ENCODE results near the gene CCNI2. TPM values are rescaled to one million over a fixed set of nuclear protein-coding genes. Genes with fewer than 3 reads are reported as not detected.

Gene CCNI2
- total RNA-seq, 1 experiment from 2014 or later: 1.7 TPM

DNA sequence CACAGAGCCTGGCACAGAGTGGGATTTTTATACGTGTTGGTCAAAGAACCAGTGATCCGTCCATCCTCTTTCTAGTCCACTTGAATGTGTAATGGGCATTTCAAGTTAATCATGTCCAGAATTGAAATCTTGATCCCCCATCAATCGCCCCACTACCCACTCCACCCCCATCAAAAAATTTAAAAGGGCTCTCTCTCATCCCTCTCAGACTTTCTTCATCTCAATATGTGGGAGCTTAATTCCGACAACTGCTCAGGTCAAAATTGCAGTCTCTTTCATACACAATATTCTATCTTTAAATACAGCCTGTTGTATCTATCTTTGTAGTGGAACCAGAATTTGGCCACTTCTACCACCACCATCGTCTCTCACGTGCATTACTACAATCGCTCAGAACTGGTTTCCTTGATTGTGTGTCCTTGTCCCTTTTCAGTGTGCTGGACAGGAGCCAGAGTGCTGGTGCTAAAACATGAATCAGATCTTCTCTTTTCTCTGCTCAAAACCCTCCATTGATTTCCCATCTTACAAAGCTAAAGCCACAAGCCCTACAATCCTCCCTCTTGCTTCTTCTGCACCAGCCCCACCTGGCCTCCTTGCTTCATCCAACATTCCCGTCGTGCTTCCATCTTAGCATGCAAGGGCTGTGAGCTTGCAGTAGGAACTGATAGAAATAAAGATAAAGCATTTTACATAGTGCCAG, 9.1 kb upstream of the CCNI2 start:
- peaks cover 15% of the 10 kb centered on the region for H3K4me1 Mint-ChIP-seq
- H3K27me3 Mint-ChIP-seq (ENCODE audit: low read depth): peaks cover 12% of the 10 kb centered on the region; the same call in 1 of the 2 replicates
- no peak overlapping the region; the same call in 1 of the 2 replicates for H3K27ac Mint-ChIP-seq
- POLR2A ChIA-PET: interaction anchor here (1.2 kb wide), 1 partner anchor 9 kb away, joined by 8 read pairs; the partner anchor contains the start of gene CCNI2
- H3K36me3 Mint-ChIP-seq: no peaks in the 10 kb centered on the region
- peak overlapping the region; percentile 79 for H3K4me3 Mint-ChIP-seq
- ATAC-seq (no peak), DNase-seq (ENCODE audit: low spot score) (no peak)
- no peaks in the 10 kb centered on the region; the same call in 1 of the 2 replicates for H3K9me3 Mint-ChIP-seq
- CTCF ChIA-PET: interaction anchor here (0.6 to 2.7 kb wide), 16 partner anchors 9 to 351 kb away, joined by 3 to 21 read pairs (median 4); partner anchors contain the start of genes CCNI2, IL13, SEPTIN8 and SOWAHA
- no peak for TF ChIP-seq NR2C2 (CRISPR knock-in tag; IDR thresholded peaks at IDR 0.05)
- TF ChIP-seq, protein P1, sequence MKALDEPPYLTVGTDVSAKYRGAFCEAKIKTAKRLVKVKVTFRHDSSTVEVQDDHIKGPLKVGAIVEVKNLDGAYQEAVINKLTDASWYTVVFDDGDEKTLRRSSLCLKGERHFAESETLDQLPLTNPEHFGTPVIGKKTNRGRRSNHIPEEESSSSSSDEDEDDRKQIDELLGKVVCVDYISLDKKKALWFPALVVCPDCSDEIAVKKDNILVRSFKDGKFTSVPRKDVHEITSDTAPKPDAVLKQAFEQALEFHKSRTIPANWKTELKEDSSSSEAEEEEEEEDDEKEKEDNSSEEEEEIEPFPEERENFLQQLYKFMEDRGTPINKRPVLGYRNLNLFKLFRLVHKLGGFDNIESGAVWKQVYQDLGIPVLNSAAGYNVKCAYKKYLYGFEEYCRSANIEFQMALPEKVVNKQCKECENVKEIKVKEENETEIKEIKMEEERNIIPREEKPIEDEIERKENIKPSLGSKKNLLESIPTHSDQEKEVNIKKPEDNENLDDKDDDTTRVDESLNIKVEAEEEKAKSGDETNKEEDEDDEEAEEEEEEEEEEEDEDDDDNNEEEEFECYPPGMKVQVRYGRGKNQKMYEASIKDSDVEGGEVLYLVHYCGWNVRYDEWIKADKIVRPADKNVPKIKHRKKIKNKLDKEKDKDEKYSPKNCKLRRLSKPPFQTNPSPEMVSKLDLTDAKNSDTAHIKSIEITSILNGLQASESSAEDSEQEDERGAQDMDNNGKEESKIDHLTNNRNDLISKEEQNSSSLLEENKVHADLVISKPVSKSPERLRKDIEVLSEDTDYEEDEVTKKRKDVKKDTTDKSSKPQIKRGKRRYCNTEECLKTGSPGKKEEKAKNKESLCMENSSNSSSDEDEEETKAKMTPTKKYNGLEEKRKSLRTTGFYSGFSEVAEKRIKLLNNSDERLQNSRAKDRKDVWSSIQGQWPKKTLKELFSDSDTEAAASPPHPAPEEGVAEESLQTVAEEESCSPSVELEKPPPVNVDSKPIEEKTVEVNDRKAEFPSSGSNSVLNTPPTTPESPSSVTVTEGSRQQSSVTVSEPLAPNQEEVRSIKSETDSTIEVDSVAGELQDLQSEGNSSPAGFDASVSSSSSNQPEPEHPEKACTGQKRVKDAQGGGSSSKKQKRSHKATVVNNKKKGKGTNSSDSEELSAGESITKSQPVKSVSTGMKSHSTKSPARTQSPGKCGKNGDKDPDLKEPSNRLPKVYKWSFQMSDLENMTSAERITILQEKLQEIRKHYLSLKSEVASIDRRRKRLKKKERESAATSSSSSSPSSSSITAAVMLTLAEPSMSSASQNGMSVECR (CRISPR knock-in tag; IDR thresholded peaks at IDR 0.05; ENCODE audit: borderline replicate concordance): no peak
- TF ChIP-seq CBFB (CRISPR knock-in tag; IDR thresholded peaks at IDR 0.05; ENCODE audit: low read depth): no peak
- TF ChIP-seq ZNF121 (CRISPR knock-in tag; IDR thresholded peaks at IDR 0.05): no peak
- TF ChIP-seq ZNF138 (CRISPR knock-in tag; conservative IDR thresholded peaks at IDR 0.05): no peak

- POLR2A ChIA-PET: no interaction called here
- Mint-ChIP-seq H3K36me3 (no peaks in the 10 kb centered on the region), H3K4me1 (peaks cover 15% of the 10 kb centered on the region), H3K4me3 (no peak overlapping the region), H3K27ac (no peak overlapping the region), H3K27me3 (ENCODE audit: low read depth) (peaks cover 12% of the 10 kb centered on the region; the same call in 1 of the 2 replicates), H3K9me3 (no peaks in the 10 kb centered on the region; the same call in 1 of the 2 replicates)
- CTCF ChIA-PET: interaction anchor here (2.7 kb wide), 1 partner anchor 68 kb away, joined by 15 read pairs; no protein-coding TSS in a partner anchor
- DNase-seq (ENCODE audit: low spot score): no peak
- TF ChIP-seq NR2C2 (CRISPR knock-in tag; IDR thresholded peaks at IDR 0.05) (no peak), MAX (CRISPR knock-in tag; IDR thresholded peaks at IDR 0.05) (no peak), AFF4 (CRISPR knock-in tag; IDR thresholded peaks at IDR 0.05; ENCODE audit: borderline replicate concordance) (no peak), TCF7 (CRISPR knock-in tag; IDR thresholded peaks at IDR 0.05; ENCODE audit: low read depth) (no peak), ZNF263 (CRISPR knock-in tag; IDR thresholded peaks at IDR 0.05; ENCODE audit: low read depth) (no peak), ZNF671 (CRISPR knock-in tag; IDR thresholded peaks at IDR 0.05) (no peak), GRHL2 (CRISPR knock-in tag; IDR thresholded peaks at IDR 0.05; ENCODE audit: insufficient replicate concordance, severe bottlenecking) (no peak), ATF1 (CRISPR knock-in tag; IDR thresholded peaks at IDR 0.05) (no peak), PRRX2 (CRISPR knock-in tag; IDR thresholded peaks at IDR 0.05) (no peak), CREM (CRISPR knock-in tag; IDR thresholded peaks at IDR 0.05) (no peak), HMGA2 (CRISPR knock-in tag; IDR thresholded peaks at IDR 0.05) (no peak), CDX4 (CRISPR knock-in tag; IDR thresholded peaks at IDR 0.05; ENCODE audit: borderline replicate concordance) (no peak)
- TF ChIP-seq, protein P1 (CRISPR knock-in tag; IDR thresholded peaks at IDR 0.05; ENCODE audit: borderline replicate concordance): no peak
- ATAC-seq: no peak
Measured at GRCh38 chr5:132739232-132739631, 8.0 kb upstream of the CCNI2 start.

Data from WTC11 (cell line).